H1 (cell line): ENCODE results near the gene SF3B1. TPM values are rescaled to one million over a fixed set of nuclear protein-coding genes. Genes with fewer than 3 reads are reported as not detected.

Experiments used
- CTCF ChIA-PET: fragments of 300-600 bp; sonication (Branson Sonifier 250); formaldehyde crosslinking; loops from one replicate; lab custom pipeline; 2021; ENCODE audit not compliant: partially characterized antibody; lab: Charles Lee
- POLR2A ChIA-PET: fragments of 300-600 bp; sonication (Branson Sonifier 250); formaldehyde crosslinking; loops from one replicate; lab custom pipeline; 2021; ENCODE audit warnings: inconsistent platforms; ENCODE audit not compliant: partially characterized antibody; lab: Charles Lee
- DNase-seq, 2 experiments: peaks; one replicate each; pipeline versions ENCODE4 v3.0.0 to v3.0.0-alpha.2; 2010 to 2022; ENCODE audit warnings: low spot score in 2 of 2, low read depth in 1 of 2, mixed read lengths in 1 of 2
- FAIRE-seq: peaks from 2 replicates; lab custom pipeline; 2011; peaks lifted over from hg19 to GRCh38; lab: Jason Lieb, UNC
- H2AFZ ChIP-seq: 2 replicates; pipeline ENCODE4 v1.8.1; 2012; ENCODE audit warnings: low read length, inconsistent platforms
- H2AK5ac ChIP-seq: 2 replicates; pipeline ENCODE4 v1.6.1; 2013; ENCODE audit warnings: low read depth, low read length
- H2BK120ac ChIP-seq: replicated peaks from 2 replicates; pipeline ENCODE3; 2013; ENCODE audit warnings: low read depth, low read length, inconsistent platforms
- H2BK12ac ChIP-seq: 2 replicates; pipeline ENCODE4 v1.6.1; 2013; ENCODE audit warnings: low read depth, low read length
- H2BK15ac ChIP-seq: 2 replicates; pipeline ENCODE4 v1.6.1; 2013; ENCODE audit warnings: low read length
- H2BK20ac ChIP-seq: 2 replicates; pipeline ENCODE4 v1.6.1; 2013; ENCODE audit warnings: low read length
- H2BK5ac ChIP-seq: 2 replicates; pipeline ENCODE4 v1.6.1; 2013; ENCODE audit warnings: low read depth, low read length
- H3K14ac ChIP-seq: 2 replicates; pipeline ENCODE4 v1.6.1; 2013; ENCODE audit warnings: inconsistent platforms; ENCODE audit not compliant: insufficient read length
- H3K18ac ChIP-seq: 2 replicates; pipeline ENCODE4 v1.6.1; 2013; ENCODE audit warnings: low read length; ENCODE audit errors: extremely low read depth
- H3K23ac ChIP-seq: 2 replicates; pipeline ENCODE4 v1.6.1; 2013; ENCODE audit warnings: inconsistent platforms; ENCODE audit not compliant: insufficient read length
- H3K23me2 ChIP-seq: 2 replicates; pipeline ENCODE4 v1.6.1; 2013; ENCODE audit warnings: low read depth, low read length
- H3K27ac ChIP-seq: 2 replicates; pipeline ENCODE4 v1.6.1; 2011; ENCODE audit warnings: low read depth, low read length, inconsistent platforms
- H3K27me3 ChIP-seq, 4 experiments: replicated peaks in 1 of 4; 1 replicate in 1 of 4; 2 replicates in 3 of 4; pipeline versions ENCODE4 v1.6.1 to v1.8.1; 2011 to 2013; ENCODE audit warnings: low read length in 3 of 4, mild to moderate bottlenecking in 3 of 4, inconsistent platforms in 2 of 4, mixed read lengths in 2 of 4, moderate library complexity in 1 of 4; ENCODE audit not compliant: control insufficient read depth in 3 of 4, insufficient read depth in 3 of 4; ENCODE audit errors: extremely low read depth in 1 of 4
- H3K36me3 ChIP-seq, 4 experiments: 2 replicates each; pipeline versions ENCODE4 v1.6.1 to v1.8.1; 2011 to 2013; ENCODE audit warnings: mild to moderate bottlenecking in 4 of 4, low read length in 3 of 4, moderate library complexity in 2 of 4, control low read depth in 1 of 4, inconsistent platforms in 1 of 4; ENCODE audit not compliant: insufficient read depth in 4 of 4, control insufficient read depth in 2 of 4
- H3K4ac ChIP-seq: replicated peaks from 2 replicates; pipeline ENCODE3; 2013; ENCODE audit warnings: low read length, low read depth, mixed read lengths, inconsistent platforms; ENCODE audit not compliant: insufficient read length
- H3K4me1 ChIP-seq, 4 experiments: replicated peaks in 1 of 4; 1 replicate in 1 of 4; 2 replicates in 3 of 4; pipeline versions ENCODE4 v1.6.1 to v1.8.1; 2011 to 2013; ENCODE audit warnings: low read length in 3 of 4, inconsistent platforms in 2 of 4, mixed read lengths in 1 of 4; ENCODE audit not compliant: insufficient read depth in 4 of 4, control insufficient read depth in 3 of 4
- H3K4me2 ChIP-seq, 2 experiments: 2 replicates each; pipeline versions ENCODE4 v1.6.1 to v1.8.1; 2011 to 2013; ENCODE audit warnings: low read depth in 2 of 2, low read length in 2 of 2, control low read depth in 1 of 2, inconsistent platforms in 1 of 2, mild to moderate bottlenecking in 1 of 2; ENCODE audit not compliant: insufficient read depth in 1 of 2
- H3K4me3 ChIP-seq, 4 experiments: fragments of 200-600, 300-600 bp in 1 of 4; sonication (generic), shearing (Covaris generic), sonication (Bioruptor Twin) in 1 of 4; 2 replicates each; pipeline versions ENCODE4 v1.5.1 to v1.8.1; 2011 to 2016; ENCODE audit warnings: low read length in 4 of 4, low read depth in 3 of 4, control low read depth in 2 of 4, inconsistent platforms in 2 of 4, mild to moderate bottlenecking in 2 of 4, mixed read lengths in 1 of 4, moderate library complexity in 1 of 4; ENCODE audit not compliant: insufficient read depth in 2 of 4; ENCODE audit errors: extremely low read depth in 1 of 4
- H3K56ac ChIP-seq: replicated peaks from 2 replicates; pipeline ENCODE3; 2013; ENCODE audit warnings: low read depth, mild to moderate bottlenecking, mixed read lengths, low read length, inconsistent platforms; ENCODE audit not compliant: insufficient read length
- H3K79me1 ChIP-seq: 2 replicates; pipeline ENCODE4 v1.6.1; 2013; ENCODE audit warnings: low read depth, low read length, control low read depth
- H3K79me2 ChIP-seq, 2 experiments: 2 replicates each; pipeline versions ENCODE4 v1.6.1 to v1.8.1; 2012 to 2013; ENCODE audit warnings: low read length in 2 of 2, mild to moderate bottlenecking in 2 of 2, inconsistent platforms in 1 of 2; ENCODE audit not compliant: insufficient read depth in 2 of 2, control insufficient read depth in 1 of 2
- H3K9ac ChIP-seq, 4 experiments: replicated peaks in 1 of 4; 1 replicate in 1 of 4; 2 replicates in 3 of 4; pipeline versions ENCODE4 v1.6.1 to v1.8.1; 2011 to 2013; ENCODE audit warnings: low read depth in 3 of 4, low read length in 3 of 4, control low read depth in 2 of 4, mild to moderate bottlenecking in 2 of 4, moderate library complexity in 2 of 4, inconsistent platforms in 1 of 4; ENCODE audit errors: extremely low read depth in 1 of 4
- H3K9me3 ChIP-seq, 2 experiments: 2 replicates each; pipeline versions ENCODE4 v1.6.1 to v1.8.1; 2012 to 2013; ENCODE audit warnings: mild to moderate bottlenecking in 2 of 2, moderate library complexity in 2 of 2, control low read depth in 1 of 2, inconsistent platforms in 1 of 2, low read depth in 1 of 2, low read length in 1 of 2, mixed read lengths in 1 of 2; ENCODE audit not compliant: insufficient read depth in 2 of 2
- H4K20me1 ChIP-seq, 2 experiments: replicated peaks in 1 of 2; 2 replicates each; pipeline versions ENCODE3 to v1.8.1; 2011 to 2013; ENCODE audit warnings: inconsistent platforms in 2 of 2, low read length in 2 of 2, mild to moderate bottlenecking in 1 of 2; ENCODE audit not compliant: insufficient read depth in 2 of 2, control insufficient read depth in 1 of 2
- H4K5ac ChIP-seq: 2 replicates; pipeline ENCODE4 v1.6.1; 2013; ENCODE audit warnings: low read length, low read depth, mixed read lengths, inconsistent platforms; ENCODE audit not compliant: insufficient read length
- H4K8ac ChIP-seq: 2 replicates; pipeline ENCODE4 v1.8.0; 2013; ENCODE audit warnings: mild to moderate bottlenecking, moderate library complexity, low read length, inconsistent platforms; ENCODE audit not compliant: insufficient read depth; ENCODE audit errors: extremely low read depth
- H4K91ac ChIP-seq: replicated peaks from 2 replicates; pipeline ENCODE3; 2013; ENCODE audit warnings: low read length, mixed read lengths, inconsistent platforms; ENCODE audit not compliant: insufficient read length
- ATF3 ChIP-seq: IDR thresholded peaks from 2 replicates; pipeline ENCODE4 v1.6.1; 2011; ENCODE audit warnings: low read depth, mild to moderate bottlenecking, low read length; ENCODE audit not compliant: insufficient read depth
- CHD1 ChIP-seq: IDR thresholded peaks from 2 replicates; pipeline ENCODE4 v1.6.1; 2012; ENCODE audit warnings: low read depth, low read length, improper control_type of control experiment
- CTBP2 ChIP-seq: IDR thresholded peaks from 2 replicates; pipeline ENCODE4 v1.7.0; 2011; ENCODE audit warnings: borderline replicate concordance, mild to moderate bottlenecking, moderate library complexity, mixed read lengths, low read length; ENCODE audit not compliant: insufficient read depth, insufficient read length
- EGR1 ChIP-seq: IDR thresholded peaks from 2 replicates; pipeline ENCODE4 v1.6.1; 2011; ENCODE audit warnings: low read depth, low read length, borderline replicate concordance
- EZH2 ChIP-seq: fragments of 200-600 bp; sonication (generic); IDR thresholded peaks from 2 replicates; pipeline ENCODE4 v1.7.1; 2012; ENCODE audit warnings: low read depth, mild to moderate bottlenecking, moderate library complexity, low read length, inconsistent platforms; ENCODE audit not compliant: severe bottlenecking
- FOSL1 ChIP-seq: IDR thresholded peaks from 2 replicates; pipeline ENCODE4 v1.6.1; 2011; ENCODE audit warnings: mild to moderate bottlenecking, low read depth, low read length, moderate library complexity; ENCODE audit not compliant: insufficient read depth
- GTF2F1 ChIP-seq: IDR thresholded peaks from 2 replicates; pipeline ENCODE4 v1.6.1; 2012; ENCODE audit warnings: low read depth, low read length, improper control_type of control experiment, borderline replicate concordance
- HDAC2 ChIP-seq, 2 experiments: fragments of 300-600 bp in 1 of 2; sonication (generic) in 1 of 2; IDR thresholded peaks; 2 replicates each; pipeline ENCODE4 v1.6.1; 2011 to 2012; ENCODE audit warnings: low read depth in 2 of 2, low read length in 2 of 2, mild to moderate bottlenecking in 2 of 2, moderate library complexity in 2 of 2, borderline replicate concordance in 1 of 2, inconsistent platforms in 1 of 2
- JUND ChIP-seq: IDR thresholded peaks from 2 replicates; pipeline ENCODE4 v1.6.1; 2011; ENCODE audit warnings: mild to moderate bottlenecking, improper control_type of control experiment, low read length
- RAD21 ChIP-seq, 2 experiments: IDR thresholded peaks in 1 of 2; conservative IDR thresholded peaks in 1 of 2; 2 replicates each; pipeline ENCODE4 v1.6.1; 2011; ENCODE audit warnings: low read depth in 2 of 2, low read length in 2 of 2, improper control_type of control experiment in 1 of 2, inconsistent platforms in 1 of 2, mild to moderate bottlenecking in 1 of 2, moderate library complexity in 1 of 2
- RFX5 ChIP-seq: IDR thresholded peaks from 2 replicates; pipeline ENCODE4 v1.6.1; 2011; ENCODE audit warnings: low read depth, low read length, improper control_type of control experiment, borderline replicate concordance
- SP1 ChIP-seq: IDR thresholded peaks from 2 replicates; pipeline ENCODE4 v1.6.1; 2011; ENCODE audit warnings: low read depth, low read length
- SRF ChIP-seq: IDR thresholded peaks from 2 replicates; pipeline ENCODE4 v1.6.1; 2011; ENCODE audit warnings: mild to moderate bottlenecking, low read depth, low read length, moderate library complexity
- TAF1 ChIP-seq: IDR thresholded peaks from 2 replicates; pipeline ENCODE4 v1.6.1; 2011; ENCODE audit warnings: mild to moderate bottlenecking, low read depth, low read length
- polyA plus RNA-seq, 7 experiments: library from polyadenylated mRNA; depleted of rRNA in 3 of 7; stranded (reverse) in 5 of 7; unstranded in 2 of 7; fragments of >200 nt in 5 of 7; fragments of 200-250 nt in 2 of 7; gene quantifications; 1 replicate in 5 of 7; 2 replicates in 1 of 7; 4 replicates in 1 of 7; pipeline versions ENCODE4 v1.2.1 to v1.2.3, GENCODE V29; 2011 to 2013; ENCODE audit warnings: missing spikeins in 2 of 7, mixed read lengths in 2 of 7
- total RNA-seq: library from RNA; stranded (reverse); fragmentation: NEBNext Ultra II Directional; extraction: Animal tissue kit (Norgen Biotek cat#: 25700); gene quantifications from 2 replicates; pipeline ENCODE4 v1.2.1, GENCODE V29; 2021

Gene SF3B1
- total and polyA plus RNA-seq, 2 of the 8 experiments (the other 6 are each of a cell fraction or from before 2014, with no cell fraction given) = 320 to 403 TPM

- Histone ChIP-seq H2BK12ac (no peak overlapping the region), H4K91ac (no peak overlapping the region), H3K4ac (no peak overlapping the region), H3K27me3 (no peaks in the 10 kb centered on the region), H4K5ac (no peak overlapping the region), H3K23ac (no peak overlapping the region), H3K14ac (no peak overlapping the region), H3K4me1 (no peaks in the 10 kb centered on the region), H3K36me3 (peaks cover 31 to 94% (median 64%) of the 10 kb centered on the region in 4 experiments), H4K8ac (no peak overlapping the region; the same call in 1 of the 2 replicates), H2AFZ (no peak overlapping the region), H3K18ac (no peak overlapping the region), H4K20me1 (peaks cover 10 to 11% of the 10 kb centered on the region in 2 experiments), H3K56ac (no peak overlapping the region), H3K23me2 (no peaks in the 10 kb centered on the region), H3K4me2 (no peak overlapping the region), H3K79me2 (peaks cover 6 to 54% of the 10 kb centered on the region in 2 experiments), H2AK5ac (no peak overlapping the region), H2BK5ac (no peak overlapping the region), H3K79me1 (no peaks in the 10 kb centered on the region; the same call in 1 of the 2 replicates), H2BK15ac (no peak overlapping the region), H2BK120ac (no peak overlapping the region), H3K27ac (no peak overlapping the region), H3K9ac (no peak overlapping the region), H3K9me3 (no peaks in the 10 kb centered on the region), H2BK20ac (no peak overlapping the region), H3K4me3 (no peak overlapping the region)
- ChIA-PET POLR2A (interaction anchor here (1.0 kb wide), 1 partner anchor 69 kb away, joined by 3 read pairs; no protein-coding TSS in a partner anchor), CTCF (interaction anchor here (0.8 kb wide), 1 partner anchor 30 kb away, joined by 3 read pairs; no protein-coding TSS in a partner anchor)
- FAIRE-seq = no peak
- DNase-seq = no peak
- no peak for TF ChIP-seq EGR1
- no peak for TF ChIP-seq FOSL1
- TF ChIP-seq SRF = no peak
- no peak for TF ChIP-seq EZH2
- no peak for TF ChIP-seq SP1
- TF ChIP-seq TAF1 = no peak
- no peak for TF ChIP-seq HDAC2 (IDR thresholded peaks at IDR 0.05; ENCODE audit: borderline replicate concordance in 1 of 2, low read depth in 2 of 2, low read length in 2 of 2)
- TF ChIP-seq JUND = no peak
- TF ChIP-seq RFX5 = no peak
- TF ChIP-seq CHD1 = no peak
- TF ChIP-seq CTBP2 = no peak
- no peak for TF ChIP-seq RAD21 (IDR thresholded peaks at IDR 0.05 in 1 of 2, conservative IDR thresholded peaks at IDR 0.05 in 1 of 2; ENCODE audit: low read depth in 2 of 2, low read length in 2 of 2)
- TF ChIP-seq ATF3 = no peak
- TF ChIP-seq GTF2F1 = no peak
These were observed 15.4 kb downstream of the SF3B1 start for GRCh38 chr2:197419438-197419837.
